HG02642 (cell line): ENCODE measurements around the gene VSTM1.

ENCODE experiments used
- ATAC-seq: cut with Tn5 transposase; IDR thresholded peaks from one replicate; pipeline ENCODE4 v1.9.1; 2021; ENCODE audit warnings: mild to moderate bottlenecking; ENCODE audit not compliant: unreplicated experiment, poor library complexity

Gene VSTM1

DNA sequence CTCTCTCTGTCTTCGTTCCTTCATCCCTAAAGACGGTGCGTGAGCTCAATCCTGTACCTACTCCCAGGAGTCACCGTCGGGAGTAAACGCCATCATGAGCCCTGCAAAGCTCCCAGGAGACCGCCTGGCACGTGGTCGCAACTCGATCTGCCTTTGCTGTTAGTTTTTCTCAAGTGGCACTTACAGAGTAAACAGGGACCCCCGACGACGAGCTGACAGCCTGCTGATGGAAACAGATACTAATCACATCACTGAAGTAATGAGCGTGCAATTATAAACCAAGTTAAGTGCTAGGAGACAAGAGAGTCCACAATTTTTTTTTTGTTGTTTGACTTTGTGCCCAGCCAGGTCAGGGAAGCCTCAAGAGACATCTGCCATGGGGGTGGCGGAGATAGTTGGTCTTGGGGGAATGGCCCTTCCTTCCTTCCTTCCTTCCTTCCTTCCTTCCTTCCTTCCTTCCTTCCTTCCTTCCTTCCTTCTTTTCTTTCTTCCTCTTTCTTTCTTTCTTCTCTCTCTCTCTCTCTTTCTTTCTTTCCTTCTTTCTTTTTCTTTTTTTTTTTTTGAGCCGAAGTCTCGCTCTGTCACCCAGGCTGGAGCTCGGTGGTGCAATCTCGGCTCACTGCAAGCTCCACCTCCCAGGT, 48.7 kb downstream of the VSTM1 start:
- no peak for ATAC-seq

DNA sequence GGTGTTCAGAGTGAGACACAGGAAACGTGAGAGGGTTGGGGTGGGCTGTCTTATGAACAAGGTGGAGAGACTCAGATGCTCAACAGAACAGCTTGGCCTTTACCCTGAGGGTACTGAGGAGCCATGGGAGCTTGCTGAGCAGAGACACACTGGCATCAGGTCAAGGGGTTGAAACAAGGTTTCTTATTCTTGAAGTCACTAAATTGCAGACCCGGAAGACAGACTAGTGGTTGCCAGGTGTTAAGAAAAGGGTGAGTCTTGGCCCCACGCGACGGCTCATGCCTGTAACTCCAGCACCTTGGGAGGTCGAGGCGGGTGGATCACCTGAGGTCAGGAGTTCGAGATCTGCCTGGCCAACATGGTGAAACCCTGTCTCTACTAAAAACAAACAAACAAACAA, 49.8 kb downstream of the VSTM1 start:
- no peak for ATAC-seq

DNA sequence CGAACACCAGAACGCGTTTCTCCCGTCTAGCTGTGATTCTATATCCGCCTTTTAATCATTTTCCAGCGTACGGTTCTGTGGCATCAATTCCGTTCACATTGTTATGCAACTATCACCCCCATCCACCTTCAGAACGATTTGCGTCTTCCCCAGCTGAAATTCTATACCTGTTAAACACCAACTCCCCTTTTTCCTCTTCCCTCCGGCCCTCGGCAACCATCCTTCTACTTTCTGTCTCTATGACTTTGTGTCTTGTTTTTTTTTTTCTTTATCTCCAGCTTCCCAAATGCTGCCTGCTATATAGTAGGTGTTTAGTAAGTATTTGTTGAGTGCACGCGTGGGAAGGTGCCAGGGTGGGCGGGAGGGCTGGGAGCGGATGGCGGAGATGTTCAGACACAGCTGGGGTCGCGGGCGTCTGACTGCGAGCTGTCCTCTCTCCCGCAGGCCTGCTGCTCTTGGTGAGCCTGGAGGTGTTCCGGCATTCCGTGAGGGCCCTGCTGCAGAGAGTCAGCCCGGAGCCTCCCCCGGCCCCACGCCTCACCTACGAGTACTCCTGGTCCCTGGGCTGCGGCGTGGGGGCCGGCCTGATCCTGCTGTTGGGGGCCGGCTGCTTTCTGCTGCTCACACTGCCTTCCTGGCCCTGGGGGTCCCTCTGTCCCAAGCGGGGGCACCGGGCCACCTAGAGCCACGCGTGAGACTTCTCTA, 52.0 kb downstream of the VSTM1 start:
- ATAC-seq, result no peak

- ATAC-seq, result no peak
These were observed 53.2 kb downstream of the VSTM1 start for GRCh38 chr19:54010474-54010873.

- no peak for ATAC-seq
These were observed 54.3 kb downstream of the VSTM1 start for GRCh38 chr19:54009440-54009839.

DNA sequence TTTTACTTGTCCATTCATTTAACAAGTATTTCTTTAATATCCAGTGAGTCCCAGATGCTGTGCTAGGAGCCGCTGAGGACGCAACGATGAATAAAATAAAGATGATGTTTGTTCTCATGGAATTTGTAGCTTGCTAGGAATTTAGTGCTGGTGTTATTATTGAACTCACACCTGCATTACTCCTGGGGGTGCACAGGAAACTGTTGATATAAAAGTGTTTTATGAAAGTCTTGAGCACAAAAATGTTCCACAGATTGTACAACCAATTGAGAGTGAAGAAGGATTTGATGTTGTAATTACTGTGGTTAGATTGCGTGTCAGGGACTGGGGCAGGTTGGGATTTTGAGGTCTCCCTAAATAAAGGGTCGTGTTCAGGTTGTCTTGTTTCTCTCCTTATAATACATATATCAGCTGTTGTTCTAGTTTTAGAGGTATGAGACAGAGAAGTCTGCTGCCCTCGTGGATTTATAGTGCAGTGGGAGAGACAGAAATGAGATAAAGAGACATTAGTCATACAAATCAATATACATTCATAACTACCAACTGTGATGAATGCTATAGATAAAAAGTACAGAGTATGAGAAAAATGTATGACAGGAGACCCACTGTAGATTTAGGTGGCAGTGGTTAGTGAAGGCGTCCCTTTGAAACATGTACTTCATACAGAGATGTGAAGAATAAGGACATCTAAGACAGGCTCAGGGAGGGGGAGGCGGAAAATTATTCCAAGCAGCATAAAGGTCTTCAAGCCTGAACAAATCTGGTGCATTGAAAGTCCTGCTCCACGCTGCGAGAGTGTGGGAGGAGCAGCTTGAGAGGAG, 61.0 kb downstream of the VSTM1 start:
- no peak for ATAC-seq

DNA sequence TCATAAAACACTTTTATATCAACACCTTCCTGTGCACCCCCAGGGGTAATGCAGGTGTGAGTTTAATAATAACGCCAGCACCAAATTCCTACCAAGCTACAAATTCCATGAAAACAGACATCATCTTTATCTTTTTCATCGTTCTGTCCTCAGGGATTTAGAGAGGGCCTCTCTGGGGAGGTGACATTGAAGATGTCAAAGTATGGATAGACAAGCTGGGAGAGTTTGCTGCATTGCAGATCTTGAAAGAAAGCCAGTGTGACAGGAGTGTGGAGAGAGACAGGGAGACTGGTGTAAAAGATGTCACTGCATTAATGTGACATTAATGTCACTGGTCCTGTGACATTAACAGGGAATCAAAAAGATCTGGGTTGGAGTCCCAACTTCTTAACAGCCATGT, 62.2 kb downstream of the VSTM1 start:
- ATAC-seq, result no peak

DNA sequence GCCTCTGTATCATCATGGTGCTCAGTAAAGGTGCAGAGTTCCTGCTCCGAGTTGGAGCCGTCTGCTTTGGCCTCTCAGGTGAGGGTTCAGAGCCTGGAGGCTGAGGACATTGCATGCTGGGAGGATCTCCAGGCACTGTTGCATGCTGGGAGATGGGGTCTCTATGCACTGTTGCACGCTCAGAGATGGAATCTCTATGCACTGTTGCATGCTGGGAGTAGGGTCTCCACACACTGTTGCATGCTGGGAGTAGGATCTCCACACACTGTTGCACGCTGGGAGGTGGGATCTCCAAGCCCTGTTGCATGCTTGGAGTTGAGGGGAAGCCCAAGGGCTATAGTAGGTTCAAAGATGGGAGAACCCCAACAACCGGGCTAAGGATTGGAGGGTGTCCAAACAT, 64.0 kb downstream of the VSTM1 start:
- no peak for ATAC-seq

DNA sequence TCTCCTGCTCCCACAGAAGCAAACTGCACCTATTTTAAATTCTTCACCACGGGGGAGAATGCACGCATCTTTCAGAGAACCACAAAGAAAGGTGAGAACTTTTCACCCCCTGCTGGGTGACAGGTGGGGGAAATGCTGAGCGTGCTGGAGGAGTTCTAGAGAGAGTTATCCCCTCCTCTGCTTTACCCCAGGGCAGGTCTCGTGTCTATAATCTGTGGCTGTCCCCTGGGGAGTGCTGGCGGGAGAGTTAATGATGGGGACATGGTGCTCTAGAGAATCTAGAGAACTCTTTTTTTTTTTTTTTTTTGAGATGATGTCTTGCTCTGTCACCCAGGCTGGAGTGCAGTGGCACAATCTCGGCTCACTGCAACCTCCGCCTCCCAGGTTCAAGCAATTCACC, 65.5 kb downstream of the VSTM1 start:
- ATAC-seq, result no peak

- no peak for ATAC-seq
These were observed 68.9 kb downstream of the VSTM1 start for GRCh38 chr19:53994811-53995210.

DNA sequence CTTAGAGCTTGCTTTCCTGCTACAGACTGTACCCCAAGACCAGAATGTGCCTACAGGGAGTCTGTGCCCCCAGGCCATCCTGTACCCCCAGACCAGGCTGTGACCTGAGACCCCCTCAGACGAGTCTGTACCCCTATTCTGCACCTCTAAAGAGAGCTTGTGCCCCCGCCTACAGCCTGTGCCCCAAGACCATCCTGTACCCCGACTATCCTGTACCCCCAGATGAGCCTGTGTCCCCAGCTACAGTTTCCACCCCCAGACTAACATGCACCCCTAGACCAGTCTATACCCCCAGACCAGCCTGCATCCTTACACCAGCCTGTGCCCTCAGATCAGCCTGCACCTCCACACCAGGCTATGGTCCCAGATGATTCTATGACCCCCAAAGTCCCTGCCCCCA, 70.2 kb downstream of the VSTM1 start:
- ATAC-seq, result no peak

- ATAC-seq, result no peak
These were observed 70.9 kb downstream of the VSTM1 start for GRCh38 chr19:53992815-53993214.

GRCh38 chr19:53992211-53992610, 71.5 kb downstream of the VSTM1 start:
- no peak for ATAC-seq

DNA sequence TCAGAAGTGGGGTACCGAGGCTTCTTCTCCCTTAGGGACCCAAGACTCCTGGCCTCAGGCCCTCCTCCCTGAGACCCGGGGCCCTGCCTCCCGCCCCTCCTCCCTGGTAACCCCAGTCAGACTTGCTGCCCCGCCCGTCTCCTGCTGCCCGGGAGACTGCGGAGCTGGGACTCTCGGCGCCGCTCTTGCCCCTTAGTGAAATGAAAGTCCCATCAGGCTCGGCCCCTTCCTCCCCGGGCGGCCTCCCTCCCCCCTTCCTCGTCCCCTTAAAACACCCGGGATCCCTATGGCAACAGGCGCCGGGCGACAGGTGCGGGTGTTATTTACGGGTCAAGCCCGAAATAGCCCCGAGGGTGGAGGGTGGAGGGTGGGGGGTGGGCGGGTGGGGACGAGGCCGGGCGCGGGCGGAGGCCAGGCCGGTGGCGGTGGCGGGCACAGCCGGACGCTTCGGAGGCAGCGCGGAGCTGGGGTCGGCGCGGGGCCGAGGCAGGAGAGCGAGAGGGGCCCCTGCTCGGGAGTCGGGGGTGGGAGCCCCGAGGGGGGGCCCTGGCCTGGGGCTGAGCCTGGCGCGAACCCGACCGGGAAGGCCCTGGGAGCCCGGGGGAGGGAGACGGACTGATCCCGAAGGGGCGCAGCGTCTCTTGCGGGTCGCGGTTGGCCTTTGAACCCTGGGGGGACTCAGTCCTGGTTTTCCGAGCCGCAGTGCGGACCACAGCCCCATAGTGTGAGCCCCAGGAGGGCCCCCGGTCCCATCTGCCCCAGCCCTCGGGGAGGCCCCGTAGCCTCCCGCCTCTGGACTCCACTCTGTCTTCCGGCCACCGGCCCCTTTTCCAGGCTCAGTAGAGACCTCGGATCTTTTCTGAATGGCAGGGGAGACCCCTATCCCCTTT, 72.2 kb downstream of the VSTM1 start, which contains the start of gene CACNG6:
TSS of gene CACNG6 (plus strand) at position 414 of the 890 bp plus-strand sequence. CDS start 1,241 bp downstream, outside the sequence.
- no peak for ATAC-seq
